ENCODE data around the gene SORCS1.

The SORCS1 gene

DNA sequence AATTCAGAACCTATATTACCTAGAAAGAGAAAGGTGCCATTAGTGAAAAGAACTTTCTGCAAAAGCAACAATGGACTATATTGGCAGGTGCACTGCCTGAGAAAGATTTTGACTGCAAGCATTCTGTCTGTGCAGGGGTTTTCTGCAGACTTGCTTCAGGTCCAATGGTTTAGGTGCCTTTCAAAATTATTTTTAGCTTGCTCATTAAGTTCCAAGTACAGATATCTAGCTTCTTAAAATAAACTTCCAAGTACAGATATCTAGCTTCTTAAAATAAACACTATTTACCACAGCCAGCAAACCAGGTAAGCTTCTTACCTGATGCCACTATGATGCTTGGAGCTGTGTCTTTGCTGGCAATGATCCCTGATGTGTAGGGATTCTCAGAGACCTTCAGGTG lies 485.2 kb downstream of the SORCS1 start:
- Histone ChIP-seq H3K36me3 (ENCODE audit: control insufficient read depth, insufficient read depth, low read length) (no peaks in the 10 kb centered on the region), H3K9me3 (ENCODE audit: control insufficient read depth, low read length) (no peaks in the 10 kb centered on the region), H3K4me1 (ENCODE audit: control insufficient read depth, insufficient read depth, low read length, poor library complexity, severe bottlenecking) (no peaks in the 10 kb centered on the region), H3K27ac (ENCODE audit: low read depth, low read length, severe bottlenecking) (no peak overlapping the region), H3K4me3 (ENCODE audit: extremely low read depth, insufficient read depth, low read length, poor library complexity, severe bottlenecking) (no peak overlapping the region)

DNA sequence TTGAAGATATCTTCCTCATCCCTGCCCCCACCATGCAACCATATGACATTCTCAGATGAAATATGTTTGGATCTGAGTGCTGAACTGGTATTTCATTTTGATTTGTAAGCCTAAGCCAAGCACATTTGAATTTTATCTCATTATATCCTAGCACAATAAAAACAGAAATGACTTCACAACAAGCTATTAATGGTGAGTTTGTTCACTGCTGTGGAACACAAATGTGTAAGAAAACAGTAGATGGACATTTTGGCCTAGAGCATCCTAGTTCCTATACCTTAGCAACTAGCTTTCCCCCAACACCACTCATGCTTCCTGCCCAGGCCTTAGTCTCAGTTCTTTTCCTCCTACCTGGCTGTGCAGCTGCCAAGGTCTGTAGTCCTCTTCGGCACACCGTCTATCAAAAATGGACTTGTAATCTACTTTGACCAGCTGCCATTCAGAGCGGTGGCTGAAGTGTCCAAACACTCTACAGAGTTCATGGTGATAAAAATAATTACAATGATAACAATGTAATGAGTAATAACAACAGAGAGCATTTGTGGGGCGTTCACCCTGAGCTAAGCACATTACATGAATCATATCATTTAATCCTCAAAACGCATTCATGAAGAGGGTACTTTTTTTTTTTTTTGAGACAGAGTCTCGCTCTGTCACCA lies 491.9 kb downstream of the SORCS1 start:
- WGBS, 2 experiments (ENCODE audit: insufficient coverage in 2 of 2), result 93% methylated on average over 2 of the region's 6 CpGs; no CpG with 5 or more reads in 1 of the 2 experiments
- no peaks in the 10 kb centered on the region for H3K4me1 ChIP-seq (ENCODE audit: control insufficient read depth, insufficient read depth, low read length, poor library complexity, severe bottlenecking)
- no peaks in the 10 kb centered on the region for H3K36me3 ChIP-seq (ENCODE audit: control insufficient read depth, insufficient read depth, low read length)

DNA sequence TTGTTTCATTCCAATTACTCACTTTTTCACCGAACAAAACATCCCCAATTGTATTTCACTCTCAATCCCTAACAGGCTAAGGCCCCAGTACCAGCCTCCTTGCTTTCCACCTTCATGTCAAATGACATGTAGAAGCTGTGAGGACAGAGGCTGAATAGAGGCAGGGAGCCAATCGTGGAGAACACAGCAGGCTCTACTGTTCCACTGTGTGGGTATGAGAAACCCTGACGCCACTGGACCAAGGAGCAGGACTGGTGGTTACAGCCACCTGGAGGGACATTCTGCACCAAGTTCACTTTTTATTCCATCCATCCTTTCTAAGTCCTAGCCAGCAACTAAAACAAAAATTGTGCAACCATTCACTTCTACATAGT lies 502.8 kb downstream of the SORCS1 start:
- 72 to 100% methylated on average over 2 of the region's 3 CpGs for WGBS, 2 experiments (ENCODE audit: insufficient coverage in 2 of 2)
- Histone ChIP-seq H3K27ac (ENCODE audit: low read depth, low read length, severe bottlenecking) (no peak overlapping the region), H3K4me3 (ENCODE audit: extremely low read depth, insufficient read depth, low read length, poor library complexity, severe bottlenecking) (no peak overlapping the region), H3K9me3 (ENCODE audit: control insufficient read depth, low read length) (no peaks in the 10 kb centered on the region), H3K36me3 (ENCODE audit: control insufficient read depth, insufficient read depth, low read length) (no peaks in the 10 kb centered on the region), H3K4me1 (ENCODE audit: control insufficient read depth, insufficient read depth, low read length, poor library complexity, severe bottlenecking) (no peaks in the 10 kb centered on the region)

More for the DNA sequence above, 491.9 kb downstream of the SORCS1 start:
- Histone ChIP-seq H3K27ac (ENCODE audit: low read depth, low read length, severe bottlenecking) (no peak overlapping the region), H3K4me3 (ENCODE audit: extremely low read depth, insufficient read depth, low read length, poor library complexity, severe bottlenecking) (no peak overlapping the region), H3K9me3 (ENCODE audit: control insufficient read depth, low read length) (no peaks in the 10 kb centered on the region)

DNA sequence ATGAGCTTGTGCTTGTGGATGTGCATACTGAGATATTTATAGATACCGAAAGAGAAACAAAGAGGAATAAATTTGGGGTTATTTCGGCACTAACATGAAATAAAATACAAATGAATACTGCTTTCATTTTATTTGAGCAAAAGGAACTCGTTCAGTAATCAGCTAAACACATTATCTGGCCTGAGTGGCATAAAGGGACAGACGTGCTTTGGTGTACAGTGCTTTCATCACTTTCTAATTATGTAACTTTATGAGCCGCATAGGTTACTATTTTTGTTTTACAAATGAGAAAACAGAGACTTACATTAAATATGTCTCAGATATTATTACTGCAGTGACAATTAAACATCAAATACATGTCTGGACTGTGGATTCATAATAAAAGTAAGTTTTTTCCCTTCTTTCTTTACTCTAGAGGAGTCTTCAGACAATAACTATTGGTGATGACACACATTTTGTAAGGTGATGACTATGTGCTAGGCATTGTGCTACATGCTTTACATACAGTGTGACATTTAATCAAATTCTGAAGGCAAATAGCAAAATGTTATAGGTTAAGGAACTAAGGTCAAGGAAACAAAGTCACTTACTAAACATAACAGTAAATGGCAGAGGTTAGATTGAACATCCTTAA lies 503.3 kb downstream of the SORCS1 start:
- H3K4me3 ChIP-seq (ENCODE audit: extremely low read depth, insufficient read depth, low read length, poor library complexity, severe bottlenecking), result no peak overlapping the region
- no peaks in the 10 kb centered on the region for H3K36me3 ChIP-seq (ENCODE audit: control insufficient read depth, insufficient read depth, low read length)
- H3K27ac ChIP-seq (ENCODE audit: low read depth, low read length, severe bottlenecking), result no peak overlapping the region
- H3K4me1 ChIP-seq (ENCODE audit: control insufficient read depth, insufficient read depth, low read length, poor library complexity, severe bottlenecking), result no peaks in the 10 kb centered on the region
- 71 to 83% methylated on average over 1 to 2 of the region's 5 CpGs for WGBS, 2 experiments (ENCODE audit: insufficient coverage in 2 of 2)
- H3K9me3 ChIP-seq (ENCODE audit: control insufficient read depth, low read length), result no peaks in the 10 kb centered on the region

DNA sequence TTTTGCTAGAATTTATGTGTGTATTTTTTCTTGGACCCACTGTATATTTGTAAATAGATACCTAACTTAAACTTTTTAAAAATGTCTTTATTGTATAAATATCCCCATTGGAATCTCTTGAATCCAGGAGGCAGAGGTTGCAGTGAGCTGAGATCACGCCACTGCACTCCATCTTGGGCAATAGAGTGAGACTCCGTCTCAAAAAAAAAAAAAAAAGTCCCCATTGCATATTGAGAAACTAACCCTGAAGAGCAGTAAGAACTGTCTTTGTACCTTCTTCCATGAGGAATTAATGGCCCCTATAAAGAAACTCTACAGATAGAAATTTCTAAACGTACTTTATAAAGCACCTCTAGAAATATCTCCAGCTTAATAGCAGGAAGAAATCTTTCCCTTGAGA lies 504.0 kb downstream of the SORCS1 start:
- no peaks in the 10 kb centered on the region for H3K36me3 ChIP-seq (ENCODE audit: control insufficient read depth, insufficient read depth, low read length)
- H3K4me1 ChIP-seq (ENCODE audit: control insufficient read depth, insufficient read depth, low read length, poor library complexity, severe bottlenecking), result no peaks in the 10 kb centered on the region
- no peaks in the 10 kb centered on the region for H3K9me3 ChIP-seq (ENCODE audit: control insufficient read depth, low read length)
- no peak overlapping the region for H3K4me3 ChIP-seq (ENCODE audit: extremely low read depth, insufficient read depth, low read length, poor library complexity, severe bottlenecking)
- H3K27ac ChIP-seq (ENCODE audit: low read depth, low read length, severe bottlenecking), result no peak overlapping the region
- 80 to 100% methylated on average over 1 of the region's 3 CpGs for WGBS, 2 experiments (ENCODE audit: insufficient coverage in 2 of 2)

DNA sequence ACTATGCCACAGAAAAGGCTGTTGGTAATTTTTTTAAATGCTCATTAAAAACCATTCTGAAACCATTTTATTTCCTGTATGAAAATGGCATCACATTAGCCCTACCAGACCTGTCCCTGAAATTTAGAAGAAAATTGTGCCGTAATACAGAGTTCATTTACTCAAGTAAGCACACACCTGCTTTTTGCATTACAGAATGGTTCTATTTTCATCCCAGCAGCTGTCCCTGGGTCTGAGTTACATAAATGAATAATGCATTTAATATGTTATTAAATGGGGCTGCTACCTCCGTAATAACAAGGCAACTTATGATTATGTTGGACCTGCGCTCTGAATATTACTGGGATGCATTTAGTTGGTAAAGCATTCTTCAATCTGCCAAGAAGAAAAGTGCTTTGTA lies 508.9 kb downstream of the SORCS1 start:
- H3K9me3 ChIP-seq (ENCODE audit: control insufficient read depth, low read length), result no peaks in the 10 kb centered on the region
- no peak overlapping the region for H3K27ac ChIP-seq (ENCODE audit: low read depth, low read length, severe bottlenecking)
- H3K36me3 ChIP-seq (ENCODE audit: control insufficient read depth, insufficient read depth, low read length), result no peaks in the 10 kb centered on the region
- no peak overlapping the region for H3K4me3 ChIP-seq (ENCODE audit: extremely low read depth, insufficient read depth, low read length, poor library complexity, severe bottlenecking)
- H3K4me1 ChIP-seq (ENCODE audit: control insufficient read depth, insufficient read depth, low read length, poor library complexity, severe bottlenecking), result no peaks in the 10 kb centered on the region
- whole genome bisulfite sequencing, 2 experiments (ENCODE audit: insufficient coverage in 2 of 2), result 96 to 100% methylated on average over 1 to 3 of the region's 3 CpGs

DNA sequence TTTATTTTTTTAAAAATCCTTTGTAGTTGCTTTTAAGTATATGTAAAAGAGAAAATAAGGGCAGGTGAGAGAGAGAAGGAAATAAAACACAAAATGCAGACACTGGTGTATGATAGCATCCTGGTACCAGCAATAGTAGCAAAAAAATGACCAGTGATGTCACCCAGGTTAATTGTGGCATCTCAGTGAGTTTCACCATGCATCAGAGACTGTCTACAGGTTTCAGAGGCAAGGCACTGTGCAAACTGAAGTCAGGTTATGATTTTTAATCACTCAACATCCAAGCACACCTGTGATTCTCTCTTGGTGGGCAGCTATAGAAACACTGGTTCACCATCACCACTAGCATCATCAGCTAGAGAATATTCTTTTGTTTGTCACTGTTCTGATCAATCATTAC lies 509.3 kb downstream of the SORCS1 start:
- H3K4me1 ChIP-seq (ENCODE audit: control insufficient read depth, insufficient read depth, low read length, poor library complexity, severe bottlenecking), result no peaks in the 10 kb centered on the region
- no peak overlapping the region for H3K4me3 ChIP-seq (ENCODE audit: extremely low read depth, insufficient read depth, low read length, poor library complexity, severe bottlenecking)
- no peaks in the 10 kb centered on the region for H3K36me3 ChIP-seq (ENCODE audit: control insufficient read depth, insufficient read depth, low read length)
- H3K27ac ChIP-seq (ENCODE audit: low read depth, low read length, severe bottlenecking), result no peak overlapping the region
- H3K9me3 ChIP-seq (ENCODE audit: control insufficient read depth, low read length), result no peaks in the 10 kb centered on the region

DNA sequence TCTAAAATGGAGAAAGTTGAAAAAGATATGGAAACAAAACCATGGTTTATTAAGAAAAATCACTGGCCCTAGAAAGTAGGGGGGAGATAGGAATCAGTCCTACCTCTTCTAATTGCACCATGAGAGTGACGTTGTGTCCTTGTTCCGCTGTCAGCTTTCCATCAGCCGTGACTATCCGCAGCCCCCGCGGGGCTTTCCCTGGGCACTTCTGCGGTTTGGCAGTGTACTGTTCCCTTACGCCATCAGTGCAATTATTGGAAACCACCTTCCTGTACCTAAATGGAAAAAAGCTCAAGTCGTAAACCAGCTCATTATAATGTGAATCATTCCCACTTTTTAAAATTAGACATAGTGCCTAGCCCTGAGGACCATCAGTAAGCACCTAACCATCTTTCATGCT lies 512.2 kb downstream of the SORCS1 start:
- Histone ChIP-seq H3K36me3 (ENCODE audit: control insufficient read depth, insufficient read depth, low read length) (no peaks in the 10 kb centered on the region), H3K4me3 (ENCODE audit: extremely low read depth, insufficient read depth, low read length, poor library complexity, severe bottlenecking) (no peak overlapping the region), H3K4me1 (ENCODE audit: control insufficient read depth, insufficient read depth, low read length, poor library complexity, severe bottlenecking) (no peaks in the 10 kb centered on the region), H3K27ac (ENCODE audit: low read depth, low read length, severe bottlenecking) (no peak overlapping the region), H3K9me3 (ENCODE audit: control insufficient read depth, low read length) (no peaks in the 10 kb centered on the region)
- 92 to 93% methylated on average over 8 to 9 of the region's 9 CpGs for whole genome bisulfite sequencing, 2 experiments (ENCODE audit: insufficient coverage in 2 of 2)

DNA sequence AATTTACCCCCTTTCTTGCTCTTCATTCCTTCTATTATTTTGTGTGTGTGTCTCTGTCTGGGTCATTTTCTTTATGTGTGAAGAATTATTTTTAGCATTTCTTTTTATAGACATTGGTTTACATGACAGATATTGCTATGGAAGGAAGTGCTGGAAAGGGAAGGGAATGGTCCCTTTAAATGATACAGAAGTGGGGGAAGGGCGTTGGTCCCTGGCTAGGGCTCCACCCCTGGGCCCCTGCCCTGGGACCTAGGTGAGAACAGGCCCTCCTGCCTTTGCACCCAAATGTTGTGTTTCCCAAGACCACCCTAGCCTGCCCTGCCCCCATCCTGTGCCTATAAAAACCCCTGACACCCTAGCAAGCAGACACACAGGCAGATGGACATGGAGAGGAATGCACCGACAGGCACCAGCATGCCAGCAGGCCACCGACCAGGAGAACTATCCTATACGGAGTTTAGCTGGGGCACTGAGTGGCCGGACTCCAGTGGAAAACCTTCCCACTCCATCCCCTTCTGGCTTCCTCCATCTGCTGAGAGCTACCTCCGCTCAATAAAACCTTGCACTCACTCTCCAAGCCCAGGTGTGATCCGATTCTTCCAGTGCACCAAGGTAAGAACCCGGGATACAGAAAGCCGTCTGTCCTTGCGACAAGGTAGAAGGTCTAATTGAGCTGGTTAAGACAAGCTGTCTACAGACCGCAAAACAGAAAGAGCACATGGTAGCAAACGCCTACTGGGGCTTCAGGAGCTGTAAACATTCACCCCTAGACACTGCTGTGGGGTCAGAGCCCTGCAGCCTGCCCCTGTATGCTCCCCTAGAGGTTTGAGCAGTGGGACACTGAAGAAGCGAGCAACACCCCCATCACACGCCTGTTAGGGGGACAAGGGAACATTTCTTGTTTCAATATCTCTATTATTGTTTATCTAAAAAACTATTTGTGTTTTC lies 515.7 kb downstream of the SORCS1 start:
- Histone ChIP-seq H3K27ac (ENCODE audit: low read depth, low read length, severe bottlenecking) (no peak overlapping the region), H3K36me3 (ENCODE audit: control insufficient read depth, insufficient read depth, low read length) (no peaks in the 10 kb centered on the region), H3K4me1 (ENCODE audit: control insufficient read depth, insufficient read depth, low read length, poor library complexity, severe bottlenecking) (no peaks in the 10 kb centered on the region), H3K4me3 (ENCODE audit: extremely low read depth, insufficient read depth, low read length, poor library complexity, severe bottlenecking) (no peak overlapping the region), H3K9me3 (ENCODE audit: control insufficient read depth, low read length) (no peaks in the 10 kb centered on the region)
- 88 to 98% methylated on average over 8 to 11 of the region's 14 CpGs for WGBS, 2 experiments (ENCODE audit: insufficient coverage in 2 of 2)

DNA sequence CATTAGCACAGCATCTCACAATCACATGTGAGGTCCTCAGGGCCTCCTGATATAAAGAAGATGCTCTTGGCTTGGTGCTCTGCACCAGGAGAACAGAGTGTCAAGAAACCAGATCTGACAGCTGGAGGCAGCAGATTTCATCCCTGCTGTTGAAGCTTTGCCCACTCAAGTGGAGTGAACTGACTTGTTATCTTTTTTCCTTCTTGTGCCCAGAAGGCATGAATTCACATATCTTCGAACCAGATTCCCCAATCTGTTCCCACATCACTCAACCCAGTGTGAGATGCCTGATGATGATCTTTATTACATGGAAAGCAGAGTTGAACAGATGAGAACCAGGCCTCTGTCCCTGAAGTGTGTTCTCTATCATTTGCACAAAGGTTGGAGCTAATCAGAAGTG lies 521.0 kb downstream of the SORCS1 start:
- Histone ChIP-seq H3K4me3 (ENCODE audit: extremely low read depth, insufficient read depth, low read length, poor library complexity, severe bottlenecking) (no peak overlapping the region), H3K4me1 (ENCODE audit: control insufficient read depth, insufficient read depth, low read length, poor library complexity, severe bottlenecking) (no peaks in the 10 kb centered on the region), H3K27ac (ENCODE audit: low read depth, low read length, severe bottlenecking) (no peak overlapping the region), H3K9me3 (ENCODE audit: control insufficient read depth, low read length) (no peaks in the 10 kb centered on the region), H3K36me3 (ENCODE audit: control insufficient read depth, insufficient read depth, low read length) (no peaks in the 10 kb centered on the region)
- WGBS, 2 experiments (ENCODE audit: insufficient coverage in 2 of 2), result no CpG with 5 or more reads among the region's 1 CpG

DNA sequence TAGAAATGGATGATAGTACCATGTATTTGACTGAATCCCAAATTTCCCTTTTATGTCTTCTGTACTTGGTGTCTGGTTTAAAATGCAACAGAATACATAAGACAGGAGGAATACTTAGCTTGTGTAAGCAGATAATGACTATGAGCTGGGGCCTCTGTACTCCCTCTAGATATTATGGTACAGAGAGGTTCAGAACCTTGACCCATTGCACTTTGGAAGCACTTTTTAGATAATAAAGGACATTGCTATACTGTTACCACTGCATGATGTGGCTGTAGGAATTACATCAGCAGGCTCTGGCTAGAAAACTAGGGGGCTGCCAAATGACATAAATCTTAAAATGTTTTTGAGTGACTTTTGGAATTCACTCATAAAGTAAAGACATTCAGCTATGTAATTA lies 526.6 kb downstream of the SORCS1 start:
- H3K27ac ChIP-seq (ENCODE audit: low read depth, low read length, severe bottlenecking), result no peak overlapping the region
- no peaks in the 10 kb centered on the region for H3K4me1 ChIP-seq (ENCODE audit: control insufficient read depth, insufficient read depth, low read length, poor library complexity, severe bottlenecking)
- H3K9me3 ChIP-seq (ENCODE audit: control insufficient read depth, low read length), result no peaks in the 10 kb centered on the region
- no peak overlapping the region for H3K4me3 ChIP-seq (ENCODE audit: extremely low read depth, insufficient read depth, low read length, poor library complexity, severe bottlenecking)
- no peaks in the 10 kb centered on the region for H3K36me3 ChIP-seq (ENCODE audit: control insufficient read depth, insufficient read depth, low read length)

Data from mesodermal cell (in vitro differentiated cells).